G401.6 (cell line): Measurements from ENCODE around the gene TMEM151B.
"Not testable (repeated sequence)": the region's sequence is repeated elsewhere in the genome, so short reads cannot be mapped to it uniquely, and the experiment has no call there.

Experiments
- FAIRE-seq: peaks from 2 replicates; lab custom pipeline; 2012; peaks lifted over from hg19 to GRCh38; lab: Jason Lieb, UNC

TMEM151B gene

GRCh38 chr6:44269921-44270525, at the start of gene TMEM151B:
Gene TMEM151B, plus strand, starts transcription at chr6:44270450. Its CDS starts 293 bp downstream, at chr6:44270743.
- FAIRE-seq = no peak

GRCh38 chr6:44220913-44221290, 49.3 kb upstream of the TMEM151B start:
- no peak for FAIRE-seq

GRCh38 chr6:44221291-44221960, 48.8 kb upstream of the TMEM151B start:
- peak; percentile 21 for FAIRE-seq

GRCh38 chr6:44221961-44222335, 48.3 kb upstream of the TMEM151B start:
- no peak for FAIRE-seq

- FAIRE-seq = no peak
These were observed 47.5 kb upstream of the TMEM151B start for GRCh38 chr6:44222486-44223318.

GRCh38 chr6:44223319-44224028, 46.8 kb upstream of the TMEM151B start, which contains the start of gene SLC29A1:
Gene SLC29A1, plus strand, starts transcription at chr6:44223595. Its CDS starts 3,719 bp downstream, at chr6:44227314.
- FAIRE-seq = no peak

- no peak for FAIRE-seq
These were observed 46.0 kb upstream of the TMEM151B start for GRCh38 chr6:44224029-44224964.

- no peak for FAIRE-seq
These were observed 45.3 kb upstream of the TMEM151B start for GRCh38 chr6:44224965-44225305.

- FAIRE-seq = no peak
These were observed 44.5 kb upstream of the TMEM151B start for GRCh38 chr6:44225579-44226325.

- no peak for FAIRE-seq
These were observed 43.7 kb upstream of the TMEM151B start for GRCh38 chr6:44226368-44227147.

- no peak for FAIRE-seq
These were observed 43.0 kb upstream of the TMEM151B start for GRCh38 chr6:44227148-44227793.

- no peak for FAIRE-seq
These were observed 42.2 kb upstream of the TMEM151B start for GRCh38 chr6:44228031-44228430.

GRCh38 chr6:44228433-44228832, 41.8 kb upstream of the TMEM151B start:
- no peak for FAIRE-seq

GRCh38 chr6:44228836-44229235, 41.4 kb upstream of the TMEM151B start:
- FAIRE-seq = no peak

- FAIRE-seq = no peak
These were observed 40.7 kb upstream of the TMEM151B start for GRCh38 chr6:44229376-44230033.

- no peak for FAIRE-seq
These were observed 40.1 kb upstream of the TMEM151B start for GRCh38 chr6:44230034-44230675.

- not testable (repeated sequence) for FAIRE-seq
These were observed 38.8 kb upstream of the TMEM151B start for GRCh38 chr6:44231426-44231825.
